NCI-H128 (cell line): ENCODE measurements around the gene ZNF777.
"Not testable (repeated sequence)": the region's sequence is repeated elsewhere in the genome, so short reads cannot be mapped to it uniquely, and the experiment has no call there.

Source experiments
- DNase-seq: peaks from one replicate; lab custom pipeline; 2025; ENCODE audit not compliant: unreplicated experiment; lab: John Stamatoyannopoulos, UW

Gene ZNF777

GRCh38 chr7:149460493-149461277 is at the start of gene ZNF777:
TSS of gene ZNF777 (minus strand) at chr7:149461062. CDS start at chr7:149456022, 5,040 bp downstream.
- peak; percentile 49 for DNase-seq

DNA sequence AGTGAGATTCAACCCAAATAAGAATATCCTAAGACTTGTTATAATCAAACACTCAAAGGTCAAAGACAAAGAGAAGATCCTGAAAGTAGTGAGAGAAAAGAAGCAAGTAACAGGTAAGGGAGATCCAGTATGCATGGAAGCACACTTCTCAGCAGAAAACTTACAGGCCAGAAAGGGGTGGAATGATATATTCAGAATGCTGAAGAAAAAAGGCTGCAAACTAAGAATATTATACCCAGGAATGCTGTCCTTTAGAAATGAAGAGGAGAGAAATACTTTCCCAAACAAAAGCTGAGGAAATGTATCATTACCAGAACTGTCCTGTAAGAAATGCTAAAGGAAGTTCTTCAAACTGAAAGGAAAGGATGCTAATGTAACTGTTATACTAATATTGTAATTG is 49.4 kb upstream of the ZNF777 start:
- no peak for DNase-seq

DNA sequence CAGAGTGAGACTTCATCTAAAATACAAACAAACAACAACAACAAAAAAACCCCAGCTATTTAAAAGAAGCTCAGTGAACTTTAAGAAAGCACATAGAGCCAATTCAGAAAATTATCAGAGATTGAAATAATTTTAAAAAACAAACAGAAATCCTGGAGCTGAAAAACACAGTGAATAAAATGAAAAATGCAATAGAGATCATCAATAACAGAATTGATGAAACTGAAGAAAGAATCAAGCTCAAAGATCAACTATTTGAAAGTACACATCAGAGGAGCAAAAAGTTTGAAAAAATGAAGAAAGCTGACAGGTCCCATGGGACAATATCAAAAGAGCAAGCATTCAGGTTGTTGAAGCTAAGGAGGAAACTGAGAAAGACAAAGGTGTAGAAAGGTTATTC is 48.9 kb upstream of the ZNF777 start:
- no peak for DNase-seq

- DNase-seq = no peak
Observed at GRCh38 chr7:149505551-149505950, 44.7 kb upstream of the ZNF777 start.

GRCh38 chr7:149501651-149502050 is 40.8 kb upstream of the ZNF777 start:
- no peak for DNase-seq

DNA sequence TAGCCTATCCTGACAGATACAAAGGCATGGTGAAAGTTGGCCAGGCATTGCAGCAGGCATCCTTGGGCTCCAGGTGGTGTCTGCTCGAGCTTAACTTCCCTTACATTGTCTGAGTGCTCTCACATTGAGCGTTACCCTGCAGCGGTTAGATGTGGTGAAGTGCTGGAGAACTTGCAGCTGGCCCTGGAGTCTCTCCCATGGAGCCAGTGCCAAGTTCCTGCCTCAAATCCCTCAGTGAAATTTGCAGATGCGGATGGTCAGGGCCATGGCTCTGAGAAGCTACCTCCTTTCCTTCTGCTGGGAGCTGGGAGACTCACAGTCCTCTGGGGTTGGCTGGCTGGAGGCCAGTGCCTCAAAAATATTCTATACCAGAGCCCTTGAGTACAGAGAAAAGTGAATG is 40.0 kb upstream of the ZNF777 start:
- DNase-seq = no peak

DNA sequence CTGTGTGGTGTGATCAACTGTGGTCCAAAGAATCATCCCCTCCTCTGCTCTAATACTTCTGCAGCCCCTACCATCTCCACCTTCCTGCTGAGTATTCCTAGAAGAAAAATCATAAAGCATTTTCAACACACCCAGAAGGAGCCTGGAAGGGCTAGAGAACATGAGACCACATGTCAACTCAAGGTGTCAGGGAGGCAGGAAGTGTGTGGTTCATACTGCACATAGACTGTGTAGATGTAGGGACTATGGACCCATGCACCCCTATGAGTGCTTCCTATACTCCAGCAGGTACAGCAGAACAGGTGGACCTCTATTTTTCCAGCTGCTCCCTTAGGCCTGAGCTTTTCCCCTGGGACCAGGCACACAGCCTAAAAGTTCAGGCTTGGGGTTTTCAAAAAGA is 39.3 kb upstream of the ZNF777 start:
- no peak for DNase-seq

GRCh38 chr7:149498811-149499210 is 37.9 kb upstream of the ZNF777 start:
- DNase-seq = no peak

DNA sequence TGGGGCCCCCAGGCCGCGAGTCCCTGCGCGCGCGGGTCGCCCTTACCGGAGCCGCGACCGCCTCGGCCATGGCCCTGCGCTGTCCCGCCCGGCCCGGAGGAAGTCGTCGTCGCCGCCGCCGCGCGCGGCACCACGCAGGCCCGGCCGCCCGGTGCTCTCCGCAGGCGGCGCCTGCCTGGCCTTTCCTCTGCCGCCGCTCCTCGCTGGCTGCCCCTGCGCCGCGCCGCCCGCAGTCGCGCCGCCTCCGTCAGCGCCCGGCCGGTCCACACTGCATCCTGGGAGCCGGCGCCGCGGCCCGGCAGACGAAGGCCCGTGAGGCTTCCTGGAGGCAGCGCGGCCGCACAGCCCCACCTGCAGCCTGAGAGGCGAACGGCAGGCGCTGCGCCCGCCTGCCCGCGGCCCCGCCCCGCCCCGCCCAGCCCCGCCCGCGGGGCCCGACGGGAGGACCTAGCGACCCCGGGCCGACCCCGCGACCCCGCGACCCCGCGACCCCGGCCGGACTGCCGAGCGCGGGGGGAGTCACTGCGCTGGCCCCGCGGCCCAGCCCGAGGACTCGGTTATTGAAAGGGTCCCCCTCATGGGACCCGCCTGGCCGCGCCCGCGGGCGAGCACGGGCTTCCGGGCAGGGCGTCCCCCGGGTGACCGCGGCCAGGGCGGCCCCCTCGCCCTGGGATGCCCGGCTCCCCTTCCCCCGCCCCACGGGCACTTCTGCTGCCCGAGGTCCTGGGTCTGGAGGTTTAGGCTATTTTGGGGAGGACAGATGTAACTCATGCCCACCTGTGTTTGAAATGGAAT is 36.8 kb upstream of the ZNF777 start, which contains the start of gene ZNF746:
TSS of gene ZNF746 (minus strand) at position 343 of the 795 bp plus-strand sequence. CDS start at position 70, 273 bp downstream.
- DNase-seq = peak; percentile 53

DNA sequence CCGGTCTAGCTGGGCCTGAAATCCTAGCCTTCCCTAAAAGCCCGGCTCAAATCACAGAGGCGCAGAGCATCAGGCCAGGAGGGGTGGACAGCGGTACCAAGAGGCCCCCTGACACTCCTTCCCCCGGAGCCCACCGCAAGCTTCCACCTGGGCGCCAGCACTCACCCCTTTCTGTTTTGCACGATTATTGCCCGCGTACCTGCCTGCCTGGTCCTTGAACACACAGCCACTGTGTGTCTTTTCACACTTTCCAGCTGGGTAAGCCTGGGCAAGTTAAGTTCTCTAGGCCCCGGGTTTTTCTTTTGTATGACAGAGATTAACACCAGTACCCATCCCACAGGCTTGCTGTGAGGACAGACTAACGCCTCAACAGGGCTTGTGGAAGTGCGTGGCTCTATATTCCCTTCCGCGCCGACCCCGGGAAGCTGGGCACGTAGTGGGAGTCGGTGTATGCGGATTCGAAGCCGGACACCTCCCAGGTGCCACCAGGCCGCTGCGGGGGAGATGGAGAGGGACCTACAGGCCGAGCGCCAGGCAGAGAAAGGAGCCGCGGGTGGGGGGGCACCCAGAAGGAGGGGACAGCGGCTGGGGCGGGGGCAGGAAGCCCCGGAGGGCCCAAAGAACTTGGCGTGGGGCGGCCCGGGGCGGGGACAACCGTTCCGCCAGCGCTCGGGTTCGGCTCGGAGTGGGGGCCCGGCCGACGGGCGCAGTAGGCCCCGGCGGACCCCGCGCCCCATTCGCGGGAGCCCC is 36.0 kb upstream of the ZNF777 start:
- DNase-seq = no peak

DNA sequence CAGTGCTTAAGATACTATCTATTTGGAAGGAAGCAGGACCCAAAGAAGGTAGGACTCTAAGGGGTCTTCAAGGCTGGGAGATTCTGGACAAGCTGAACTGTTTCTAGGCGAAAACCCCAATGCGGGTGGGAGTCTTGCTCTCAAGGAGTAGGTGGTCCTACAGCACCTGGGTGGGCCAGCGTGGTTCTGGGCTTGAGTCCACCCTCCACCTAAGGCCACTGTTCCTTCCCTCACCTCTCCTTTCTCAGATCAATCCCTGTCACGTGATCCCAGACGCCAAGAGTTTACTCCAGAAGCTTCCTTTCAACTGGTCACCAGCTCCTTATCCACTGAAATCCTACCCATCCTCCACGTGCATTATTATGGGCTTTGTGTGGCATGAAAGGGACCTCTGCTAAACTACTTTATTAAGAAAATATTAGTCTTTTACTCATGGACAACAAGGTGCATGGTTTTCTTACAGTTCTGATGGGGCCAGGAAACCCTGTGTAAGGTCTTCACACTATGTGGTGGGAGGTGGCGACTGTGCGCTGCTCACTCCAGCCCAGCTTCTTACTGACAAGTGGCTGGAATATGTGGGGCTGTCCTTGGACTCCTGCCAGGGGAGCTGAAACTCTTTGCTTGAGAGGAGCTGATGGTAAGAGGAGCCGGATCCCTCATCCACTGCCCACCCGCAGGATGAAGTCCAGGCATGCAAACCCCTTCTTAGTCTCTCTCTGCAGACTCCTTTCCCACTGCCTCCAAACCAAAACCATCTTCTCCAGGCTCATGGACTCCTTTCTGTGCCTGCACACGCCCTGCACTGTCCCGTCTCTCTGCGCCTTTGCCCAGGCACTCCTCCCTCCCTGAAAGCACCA is 35.2 kb upstream of the ZNF777 start:
- peak; percentile 69 for DNase-seq

DNA sequence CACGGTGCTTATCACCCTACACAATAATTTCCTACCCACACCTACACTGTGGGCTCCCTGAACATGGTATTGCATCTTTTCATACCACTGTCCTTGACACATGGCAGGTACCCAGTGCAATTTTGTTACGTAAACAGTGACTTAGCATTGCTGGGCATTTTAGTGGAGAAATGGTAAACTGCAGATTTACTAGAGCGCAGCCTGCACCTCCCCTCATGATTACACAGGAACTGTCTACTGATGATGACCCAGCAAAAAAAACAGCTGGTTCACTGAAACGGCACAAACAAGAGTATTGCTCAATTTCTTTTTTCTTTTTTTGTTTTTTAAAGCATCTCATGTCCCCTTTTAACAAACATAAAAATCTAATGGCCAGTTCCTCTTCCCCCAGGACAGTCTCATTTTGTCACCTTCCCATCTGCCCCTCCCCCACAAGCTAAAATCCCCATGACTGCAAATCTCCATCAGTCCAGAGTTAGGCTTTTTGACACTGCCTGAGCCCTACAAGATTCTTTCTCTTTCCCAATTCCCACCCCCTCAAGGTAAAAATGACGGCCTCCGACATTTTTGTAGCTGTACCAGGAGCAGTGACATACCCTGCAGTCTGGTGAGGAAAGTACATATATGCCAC is 34.0 kb upstream of the ZNF777 start:
- DNase-seq = no peak

DNA sequence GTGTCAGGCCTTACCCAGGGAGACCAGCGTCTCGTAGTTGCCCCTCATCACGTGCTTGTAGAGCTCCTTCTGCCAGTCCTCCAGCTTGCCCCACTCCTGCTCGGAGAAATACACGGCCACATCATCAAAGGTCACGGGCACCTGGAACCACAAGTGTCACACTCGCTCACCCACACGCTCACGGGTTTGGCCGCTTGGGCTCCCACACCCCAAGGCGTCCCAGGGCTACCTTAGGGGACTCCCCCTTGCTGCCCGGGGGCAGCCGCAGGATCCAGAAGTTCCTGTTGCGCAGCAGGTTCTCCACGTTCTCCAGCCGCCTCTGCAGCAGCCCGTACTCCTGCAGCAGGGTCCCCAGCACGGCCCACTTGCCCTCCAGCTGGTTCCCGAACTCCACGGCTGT is 33.1 kb upstream of the ZNF777 start:
- DNase-seq = not testable (repeated sequence)

DNA sequence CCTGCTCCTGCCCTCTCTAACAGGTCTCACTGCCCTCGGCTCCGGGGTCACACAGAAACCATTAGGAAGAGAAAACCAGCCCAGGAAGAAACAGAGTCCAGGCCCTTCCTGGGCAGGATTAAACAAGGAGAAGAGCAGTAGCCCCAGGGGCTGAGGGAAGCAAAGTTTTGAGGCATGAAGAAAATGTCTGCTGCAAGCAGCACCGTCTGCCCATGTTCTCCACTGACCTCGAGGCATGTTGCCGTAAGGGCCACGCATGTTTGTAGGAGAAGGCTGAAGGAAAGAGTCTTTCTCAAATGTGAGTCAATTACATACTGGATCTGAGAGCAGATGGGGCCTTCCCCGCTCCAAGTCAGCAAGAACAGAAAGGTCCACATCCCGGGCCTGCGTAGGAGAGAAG is 32.5 kb upstream of the ZNF777 start:
- no peak for DNase-seq

- DNase-seq = no peak
Observed at GRCh38 chr7:149490083-149490760, 29.4 kb upstream of the ZNF777 start.

GRCh38 chr7:149489391-149490024 is 28.6 kb upstream of the ZNF777 start:
- DNase-seq = no peak

- no peak for DNase-seq
Observed at GRCh38 chr7:149479568-149479967, 18.7 kb upstream of the ZNF777 start.

- no peak for DNase-seq
Observed at GRCh38 chr7:149478754-149479153, 17.9 kb upstream of the ZNF777 start.
